ENCODE data around the gene LY6G6F. TPM values are rescaled to one million over a fixed set of nuclear protein-coding genes. Genes with fewer than 3 reads are reported as not detected.

Gene LY6G6F
- total and polyA plus RNA-seq, 2 of the 13 experiments (the other 11 are each of a cell fraction or from before 2014, with no cell fraction given), result not detected

GRCh38 chr6:31736768-31737314 lies 30.2 kb downstream of the LY6G6F start (continued):
- TF ChIP-seq GMEB2 (CRISPR knock-in tag; IDR thresholded peaks at IDR 0.05; ENCODE audit: low read depth) (0 out of 2 replicates have a peak, but pooled peaks have one; percentile 15), ZFP82 (CRISPR knock-in tag; IDR thresholded peaks at IDR 0.05; ENCODE audit: borderline replicate concordance) (no peak), SIX1 (CRISPR knock-in tag; IDR thresholded peaks at IDR 0.05; ENCODE audit: borderline replicate concordance) (no peak), ETV6 (CRISPR knock-in tag; conservative IDR thresholded peaks at IDR 0.05) (no peak), ARNT2 (CRISPR knock-in tag; IDR thresholded peaks at IDR 0.05; ENCODE audit: low read depth) (no peak), HCFC1 (IDR thresholded peaks at IDR 0.05; ENCODE audit: low read depth, low read length) (no peak), PRMT3 (CRISPR knock-in tag; IDR thresholded peaks at IDR 0.05; ENCODE audit: borderline replicate concordance, low read depth) (no peak), DMTF1 (CRISPR knock-in tag; IDR thresholded peaks at IDR 0.05) (no peak), ZNF12 (CRISPR knock-in tag; IDR thresholded peaks at IDR 0.05) (peak; percentile 34; the same call in 1 of the 2 replicates), ZNF460 (CRISPR knock-in tag; IDR thresholded peaks at IDR 0.05; ENCODE audit: borderline replicate concordance) (no peak; the same call in none of the 2 replicates), TFAP4 (IDR thresholded peaks at IDR 0.05; ENCODE audit: borderline replicate concordance, low read depth) (no peak), SNAPC4 (CRISPR knock-in tag; IDR thresholded peaks at IDR 0.05) (no peak), ELF4 (CRISPR knock-in tag; IDR thresholded peaks at IDR 0.05; ENCODE audit: borderline replicate concordance) (no peak), ZNF841 (CRISPR knock-in tag; IDR thresholded peaks at IDR 0.05; ENCODE audit: borderline replicate concordance) (no peak), CBX5 (CRISPR knock-in tag; IDR thresholded peaks at IDR 0.05; ENCODE audit: borderline replicate concordance) (no peak; the same call in 1 of the 2 replicates), FOXM1 (CRISPR knock-in tag; IDR thresholded peaks at IDR 0.05) (no peak), SIN3A (IDR thresholded peaks at IDR 0.05; ENCODE audit: borderline replicate concordance, low read depth, low read length) (no peak), XRCC5 (optimal IDR thresholded peaks at IDR 0.05; ENCODE audit: low read length) (no peak), NFIC (IDR thresholded peaks at IDR 0.05; ENCODE audit: low read length) (no peak), ZBTB1 (CRISPR knock-in tag; IDR thresholded peaks at IDR 0.05; ENCODE audit: borderline replicate concordance) (no peak), CREM (IDR thresholded peaks at IDR 0.05) (no peak), CREM (CRISPR knock-in tag; IDR thresholded peaks at IDR 0.05) (no peak)
